NB4 (cell line): Measurements from ENCODE around the gene PPM1N.

Source experiments
- CTCF ChIP-seq: IDR thresholded peaks from one replicate; pipeline ENCODE4 v1.5.1; 2012; ENCODE audit warnings: low read depth, low read length
- MAX ChIP-seq: IDR thresholded peaks from 2 replicates; pipeline ENCODE4 v1.6.1; 2011; ENCODE audit warnings: low read depth, low read length
- MYC ChIP-seq: IDR thresholded peaks from 2 replicates; pipeline ENCODE4 v1.6.1; 2011; ENCODE audit warnings: low read depth, low read length
- POLR2A ChIP-seq: IDR thresholded peaks from 2 replicates; pipeline ENCODE4 v1.6.1; 2011; ENCODE audit warnings: mild to moderate bottlenecking; ENCODE audit not compliant: insufficient read length; ENCODE audit errors: extremely low read depth

GRCh38 chr19:45450012-45450333, 48.3 kb upstream of the PPM1N start:
- TF ChIP-seq CTCF: no peak
- TF ChIP-seq MAX: peak; percentile 50
- 0 out of 2 replicates have a peak, but pooled peaks have one; percentile 42 for TF ChIP-seq MYC
- TF ChIP-seq POLR2A: no peak
